HG02885 (cell line): Measurements from ENCODE around the gene PPP1R12B.
"Not testable (repeated sequence)": the region's sequence is repeated elsewhere in the genome, so short reads cannot be mapped to it uniquely, and the experiment has no call there.

Source experiments
- ATAC-seq: cut with Tn5 transposase; IDR thresholded peaks from one replicate; pipeline ENCODE4 v1.9.1; 2021; ENCODE audit warnings: mild to moderate bottlenecking; ENCODE audit not compliant: unreplicated experiment, poor library complexity

PPP1R12B gene

DNA sequence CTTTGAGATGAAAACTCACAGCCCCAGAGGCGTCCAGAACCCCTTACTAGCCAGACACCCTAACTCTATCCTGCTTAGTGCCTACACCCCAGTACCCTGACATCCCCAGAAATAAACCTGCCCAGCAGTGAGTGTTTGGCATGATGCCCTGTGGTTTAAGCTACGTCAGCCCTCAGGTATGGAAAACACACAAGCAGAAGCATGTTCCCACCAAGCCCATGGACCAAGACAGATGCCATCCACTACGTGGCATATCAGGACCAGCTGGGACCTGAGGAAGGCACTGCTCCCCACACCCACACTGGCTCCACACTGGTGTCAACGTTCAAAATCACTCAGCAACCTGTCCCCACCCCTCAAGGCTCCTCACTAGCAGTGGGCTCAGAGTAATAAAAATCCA is 245.3 kb downstream of the PPP1R12B start:
- ATAC-seq: no peak

DNA sequence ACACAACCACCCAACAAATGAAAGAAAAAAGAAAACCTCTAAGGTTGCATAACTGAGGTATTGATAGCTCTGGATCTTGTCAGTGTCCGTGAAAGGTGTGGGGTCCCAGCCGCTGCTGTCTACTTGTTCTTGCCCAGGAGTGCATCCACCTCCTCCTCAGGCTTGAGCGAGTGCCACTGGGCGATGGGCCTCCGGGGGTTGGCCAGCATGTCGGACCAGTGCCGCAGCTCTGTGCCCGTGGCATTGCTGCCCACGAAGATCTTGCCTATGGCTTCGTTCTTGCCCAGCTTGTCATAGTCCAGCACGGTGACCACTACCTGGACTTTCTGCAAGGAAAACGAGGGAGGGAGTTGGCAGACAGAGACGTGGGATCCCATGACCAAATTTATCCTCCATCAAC is 248.1 kb downstream of the PPP1R12B start:
- ATAC-seq: no peak

DNA sequence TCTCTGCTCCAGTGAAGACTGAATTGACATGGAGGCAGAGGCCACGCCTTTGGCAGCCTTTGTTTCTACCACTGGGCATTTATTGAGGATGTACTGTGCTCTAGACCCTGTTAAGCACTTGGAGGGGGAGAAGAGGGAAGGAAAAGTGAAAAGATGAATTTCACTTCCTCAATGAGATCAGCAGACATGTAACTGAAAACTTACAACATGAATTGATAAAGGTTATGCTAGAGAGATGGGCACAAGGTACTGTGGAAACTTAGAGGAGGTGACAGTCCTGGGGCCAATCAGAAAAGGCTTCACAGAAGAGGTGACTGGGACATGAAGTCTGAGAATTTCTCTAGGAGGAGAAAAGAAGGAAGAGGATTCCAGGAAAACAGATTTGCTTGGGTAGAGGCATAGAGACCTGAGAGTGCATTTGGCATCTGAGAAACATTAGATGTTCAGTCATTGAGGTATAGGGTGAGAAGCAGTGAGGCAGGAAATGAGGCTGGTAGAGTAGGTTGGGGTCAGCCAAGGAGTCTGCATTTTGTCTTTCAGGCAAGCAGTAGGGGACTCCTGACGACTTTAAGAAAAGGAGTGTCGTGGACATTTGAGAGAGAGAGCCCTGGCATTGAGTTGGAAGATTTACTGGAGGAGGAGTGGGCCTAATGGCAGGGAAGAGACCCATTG is 248.7 kb downstream of the PPP1R12B start:
- no peak for ATAC-seq

DNA sequence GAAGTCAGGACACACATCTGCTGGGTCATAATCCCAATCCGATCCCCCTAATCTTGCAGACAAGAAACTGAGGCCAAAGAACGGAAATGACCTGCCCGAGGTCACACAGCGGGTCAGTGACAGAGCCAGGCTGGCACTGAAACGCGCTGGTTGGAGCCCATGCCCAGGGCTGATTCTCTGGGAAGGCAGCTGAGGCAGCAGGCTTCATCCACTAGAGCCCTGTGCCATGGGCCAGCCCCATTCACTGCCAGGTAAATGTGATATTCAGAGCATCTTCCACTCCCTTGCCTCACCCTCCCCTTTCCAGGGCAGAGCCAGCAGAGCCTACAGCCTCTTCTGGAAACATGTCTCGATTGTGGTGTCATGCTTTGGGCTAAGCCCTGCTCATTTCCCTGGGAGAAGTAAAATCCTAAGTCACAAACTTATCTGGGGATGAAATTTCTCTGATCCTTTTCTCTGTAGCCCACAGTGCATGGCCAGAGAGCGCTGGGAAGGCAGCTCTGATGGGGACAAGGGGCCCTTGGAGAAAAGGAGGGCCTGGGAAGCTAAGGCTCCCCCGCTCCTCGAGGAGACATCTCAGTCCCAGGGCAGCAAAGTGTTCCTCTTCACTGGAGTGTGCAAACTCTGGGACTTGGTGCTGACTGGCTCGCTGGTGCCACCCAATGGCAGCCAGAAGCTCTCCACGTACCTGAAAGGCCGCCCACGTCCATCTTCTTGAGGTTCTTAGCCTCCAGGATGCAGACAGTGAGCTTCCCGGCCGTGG is 251.4 kb downstream of the PPP1R12B start:
- no peak for ATAC-seq

DNA sequence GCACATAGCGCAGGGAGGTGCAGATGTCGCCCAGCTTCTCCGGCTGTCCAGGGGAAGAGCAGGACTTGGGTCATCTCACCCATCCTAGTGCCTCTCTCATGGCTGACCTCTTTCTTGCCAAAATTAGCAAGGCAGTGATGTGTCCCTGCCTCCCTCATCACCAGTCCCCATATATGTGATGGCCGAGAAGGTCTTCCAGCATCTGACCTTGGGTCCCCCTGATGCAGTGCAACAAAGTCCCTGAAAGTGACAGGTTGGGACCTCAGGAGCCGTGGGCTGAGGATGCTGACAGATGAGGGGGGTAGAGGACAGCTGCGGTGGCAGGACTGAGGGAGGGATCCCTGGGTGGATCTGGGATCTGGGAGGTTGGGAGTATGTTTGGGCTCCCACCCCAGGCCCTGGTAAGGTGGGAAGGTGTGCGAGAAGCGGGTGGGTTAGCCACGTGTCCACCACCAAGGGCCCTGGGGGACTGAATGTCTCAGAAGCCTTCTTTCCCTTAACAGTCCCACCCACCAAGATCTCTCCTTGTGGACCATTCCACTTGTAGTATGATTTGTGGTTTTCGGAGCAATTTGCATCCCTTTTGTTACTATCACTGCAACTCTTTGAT is 252.0 kb downstream of the PPP1R12B start:
- ATAC-seq: no peak

DNA sequence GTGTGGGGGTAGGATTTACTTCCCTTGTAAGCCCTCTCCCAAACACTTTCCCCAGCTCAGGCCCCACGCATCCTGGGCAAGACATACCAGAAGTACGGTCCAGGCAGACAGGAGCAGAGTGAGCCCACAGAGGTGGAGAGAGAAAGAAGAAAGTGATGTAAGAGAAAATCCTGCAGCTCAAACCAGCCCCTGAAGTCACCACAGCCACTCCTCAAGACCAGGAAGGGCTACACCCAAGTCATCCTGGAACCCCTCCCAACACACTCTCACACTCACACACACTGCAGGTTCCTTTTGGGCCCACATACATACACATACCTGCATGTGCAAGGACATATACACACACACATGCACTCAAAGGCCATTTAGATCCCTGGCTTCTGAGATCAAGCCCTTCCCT is 254.9 kb downstream of the PPP1R12B start:
- no peak for ATAC-seq

DNA sequence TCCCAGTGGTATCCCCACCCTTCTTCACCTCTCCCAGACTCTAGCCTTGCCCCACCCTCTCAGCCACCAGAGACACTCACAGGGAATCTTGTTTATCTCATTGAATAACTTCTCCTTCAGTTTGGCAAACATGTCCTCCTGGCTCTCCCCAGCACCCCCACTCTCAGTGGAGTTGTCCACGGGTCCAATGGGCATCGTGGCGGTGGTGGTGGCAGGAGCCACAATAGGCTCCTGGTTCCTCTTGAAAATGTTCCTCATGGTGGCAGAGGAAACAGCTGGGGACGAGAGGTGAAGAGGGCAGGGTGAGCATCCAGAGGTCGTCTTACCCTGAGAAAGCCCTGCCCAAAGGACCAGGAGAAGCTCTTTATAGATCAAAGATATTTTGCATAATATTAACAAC is 257.0 kb downstream of the PPP1R12B start:
- ATAC-seq: no peak

DNA sequence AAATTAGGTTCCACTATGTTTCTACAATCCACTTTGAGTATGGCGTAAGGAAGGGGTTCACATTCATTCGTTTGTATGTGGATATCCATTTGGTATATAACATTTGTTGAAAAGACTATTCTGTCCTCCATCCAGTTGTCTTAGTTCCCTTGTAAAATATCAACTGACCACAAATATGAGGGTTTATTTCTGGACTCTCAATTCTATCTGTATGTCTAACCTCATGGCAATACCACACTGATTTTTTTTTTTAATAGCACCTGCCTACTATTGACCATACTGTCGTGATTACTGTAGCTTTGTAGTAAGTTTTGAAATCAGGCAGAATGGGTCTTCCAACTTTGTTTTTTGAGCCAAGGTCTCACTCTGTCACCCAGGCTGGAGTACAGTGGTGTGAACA is 263.5 kb downstream of the PPP1R12B start:
- not testable (repeated sequence) for ATAC-seq

DNA sequence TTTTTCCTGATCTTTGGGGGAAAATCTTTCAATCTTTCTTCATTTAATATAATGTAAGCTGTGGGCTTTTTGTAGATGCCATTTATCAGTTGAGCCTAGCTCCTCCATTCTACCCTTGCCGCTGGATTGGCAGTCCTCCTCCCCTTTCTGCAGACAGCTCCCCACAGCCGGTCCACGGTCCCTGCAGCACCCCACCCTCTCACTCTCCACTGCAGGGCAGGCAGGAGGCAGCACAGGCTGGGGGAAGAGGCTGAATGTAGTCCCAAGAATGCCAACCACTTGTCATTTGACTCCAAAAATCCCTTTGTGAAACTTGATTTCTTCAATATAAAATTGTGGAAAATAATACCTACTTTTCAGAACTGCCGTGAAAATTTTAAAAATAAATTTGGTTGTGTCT is 265.1 kb downstream of the PPP1R12B start:
- ATAC-seq: no peak

DNA sequence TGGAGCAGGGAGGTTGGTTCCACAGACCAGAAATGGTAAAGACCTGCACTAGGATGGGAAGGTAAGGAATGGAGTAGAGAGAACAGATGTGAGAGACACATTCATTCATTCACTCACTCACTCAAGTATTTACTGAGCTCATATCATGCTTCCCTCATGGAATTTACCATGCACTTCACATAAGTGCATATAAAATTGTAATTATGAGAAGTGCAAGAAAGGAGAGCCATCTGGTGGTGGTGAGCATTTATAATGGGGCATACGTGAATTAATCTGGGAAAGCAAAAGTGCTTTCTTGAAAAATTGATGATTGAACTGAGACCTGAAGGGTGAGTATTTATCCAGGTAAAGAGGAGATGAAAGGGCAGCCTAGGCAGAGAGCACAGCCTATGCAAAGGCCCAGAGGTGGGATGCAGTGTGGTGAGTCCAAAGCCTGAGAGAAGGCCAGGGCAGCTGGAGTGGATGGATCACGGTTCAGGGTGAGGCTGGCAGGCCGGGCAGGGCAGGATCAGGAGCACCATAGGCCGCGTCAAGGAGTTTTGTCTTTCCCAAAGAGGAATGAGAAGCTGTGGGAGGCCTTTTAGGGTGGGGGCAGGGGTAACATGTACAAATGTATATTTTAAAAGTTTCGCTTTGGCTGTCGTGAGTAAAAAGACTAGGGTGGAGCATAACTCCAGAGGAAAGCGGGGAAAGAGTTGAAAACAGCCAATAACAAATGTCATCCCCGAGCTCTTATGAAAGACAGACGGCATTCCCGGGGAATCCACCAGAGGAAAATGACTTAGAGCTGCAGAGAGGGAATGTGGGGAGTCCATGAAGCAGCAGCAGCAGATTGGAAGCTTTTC is 266.1 kb downstream of the PPP1R12B start:
- not testable (repeated sequence) for ATAC-seq

DNA sequence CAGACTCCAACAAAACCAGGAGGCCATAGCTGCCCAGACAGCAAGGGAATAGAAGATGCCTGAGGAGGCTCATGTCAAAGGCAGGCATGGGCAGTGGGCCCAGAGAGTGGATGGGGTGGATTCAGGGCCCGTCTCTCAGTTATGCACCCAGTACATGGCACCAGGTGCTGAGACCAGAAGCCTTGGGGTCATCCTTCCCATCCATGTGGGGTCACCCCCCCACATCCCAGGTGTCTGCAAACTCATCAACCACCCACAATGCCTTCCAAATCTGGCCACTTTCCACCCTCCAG is 266.7 kb downstream of the PPP1R12B start:
- ATAC-seq: not testable (repeated sequence)

DNA sequence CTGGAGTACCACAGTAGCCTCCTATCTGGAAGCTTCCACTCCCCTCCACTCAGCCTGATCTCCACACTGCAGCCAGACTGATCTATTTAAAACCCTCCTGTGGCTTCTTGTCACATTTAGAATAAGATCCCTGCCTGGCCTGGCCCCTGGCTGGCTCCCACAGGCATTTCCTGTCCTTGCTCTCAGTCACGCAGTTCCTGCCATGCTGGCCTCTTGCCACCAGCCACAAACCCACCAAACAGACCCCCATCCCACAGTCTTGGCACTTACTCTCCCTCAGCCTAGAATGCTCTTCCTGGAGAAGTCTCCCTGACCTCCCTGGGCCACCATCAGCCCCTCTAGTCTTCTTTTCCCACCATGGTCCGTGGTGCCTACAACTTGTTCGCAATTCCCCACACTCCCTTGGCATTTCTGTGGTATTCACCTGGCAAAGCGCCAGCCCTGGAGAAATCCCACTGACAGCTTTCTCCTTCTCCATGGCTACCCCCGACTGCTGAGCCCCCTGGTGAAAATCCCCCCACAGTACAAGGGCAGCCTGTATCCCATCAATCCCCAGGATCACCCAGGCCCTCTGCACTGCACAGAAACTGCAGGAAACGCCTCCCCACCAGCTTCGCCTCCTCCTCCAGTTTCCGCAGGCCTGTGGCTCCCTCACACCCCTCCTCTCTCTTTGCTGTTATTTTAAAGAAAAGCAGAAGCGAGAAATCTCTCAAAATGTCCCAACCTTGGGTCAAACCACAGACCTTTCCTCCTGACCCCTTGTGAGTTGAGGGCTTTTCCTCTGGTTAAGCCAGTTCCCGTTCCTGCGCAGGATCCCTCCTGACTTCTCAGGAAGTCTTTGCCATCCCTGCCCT is 267.2 kb downstream of the PPP1R12B start:
- peak; percentile 88 for ATAC-seq

DNA sequence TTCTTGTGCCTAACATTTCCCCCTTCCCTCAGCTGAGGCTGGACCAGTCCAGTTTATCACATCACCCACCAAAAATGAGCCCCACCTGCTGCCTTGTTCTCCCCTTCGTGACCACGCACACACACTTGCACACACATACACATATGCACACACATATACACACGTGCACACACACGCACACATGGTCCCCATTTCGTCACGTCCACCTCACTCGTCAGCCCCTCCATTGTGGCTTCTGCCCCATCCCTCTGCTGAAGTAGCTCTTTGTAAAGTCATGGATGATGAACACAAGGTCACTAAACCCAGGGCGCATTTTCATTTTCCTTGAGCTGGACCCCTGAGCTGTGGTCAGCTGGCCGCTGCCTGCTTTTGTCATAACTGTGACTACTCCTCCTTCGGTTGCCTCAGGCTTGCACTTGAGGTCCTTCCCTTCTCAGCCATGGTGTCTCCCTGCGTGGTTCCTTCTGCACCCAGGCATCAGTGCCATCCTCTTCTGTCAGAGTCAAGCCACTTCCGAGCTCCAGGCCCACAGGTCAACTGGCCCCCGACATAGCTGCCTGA is 267.9 kb downstream of the PPP1R12B start:
- peak; percentile 24 for ATAC-seq

DNA sequence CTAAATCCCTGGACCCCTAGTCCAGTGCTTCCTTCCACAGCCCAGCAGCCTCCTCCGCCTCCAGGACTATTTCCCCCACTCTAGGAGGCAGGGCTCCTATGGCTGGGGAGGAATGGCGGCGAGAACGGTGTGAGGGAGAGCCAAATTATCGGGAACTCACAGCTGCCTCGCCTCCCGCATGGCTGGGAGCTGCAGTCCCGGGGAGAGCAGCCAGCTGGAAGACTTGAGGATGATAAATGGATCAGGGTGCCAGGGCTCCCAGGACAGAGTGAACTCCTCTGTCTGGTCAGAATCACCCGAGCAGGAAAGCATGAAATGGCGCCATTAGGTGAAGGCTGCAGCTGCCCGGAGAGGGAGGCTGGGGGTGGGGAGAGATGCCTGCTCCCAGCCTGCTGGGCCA is 270.5 kb downstream of the PPP1R12B start:
- ATAC-seq: not testable (repeated sequence)

DNA sequence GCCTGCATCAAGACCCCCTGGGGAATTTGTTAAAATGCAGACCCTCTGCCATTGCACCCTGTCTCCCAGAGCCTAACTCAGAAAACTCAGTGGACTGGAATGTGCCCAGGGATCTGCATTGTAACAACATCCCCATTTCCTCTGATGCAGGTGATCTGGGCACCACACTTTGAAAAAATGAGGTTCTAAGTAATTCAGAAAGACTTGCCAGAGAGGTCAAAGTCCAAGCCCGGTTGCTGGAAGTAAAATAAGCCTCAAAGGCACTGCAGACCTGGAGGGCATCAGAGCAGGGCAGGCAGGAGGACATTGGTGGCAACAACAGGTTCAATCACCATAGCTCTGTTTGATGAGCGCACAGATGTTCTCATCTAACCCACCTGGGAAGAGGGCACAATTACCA is 271.0 kb downstream of the PPP1R12B start:
- no peak for ATAC-seq

DNA sequence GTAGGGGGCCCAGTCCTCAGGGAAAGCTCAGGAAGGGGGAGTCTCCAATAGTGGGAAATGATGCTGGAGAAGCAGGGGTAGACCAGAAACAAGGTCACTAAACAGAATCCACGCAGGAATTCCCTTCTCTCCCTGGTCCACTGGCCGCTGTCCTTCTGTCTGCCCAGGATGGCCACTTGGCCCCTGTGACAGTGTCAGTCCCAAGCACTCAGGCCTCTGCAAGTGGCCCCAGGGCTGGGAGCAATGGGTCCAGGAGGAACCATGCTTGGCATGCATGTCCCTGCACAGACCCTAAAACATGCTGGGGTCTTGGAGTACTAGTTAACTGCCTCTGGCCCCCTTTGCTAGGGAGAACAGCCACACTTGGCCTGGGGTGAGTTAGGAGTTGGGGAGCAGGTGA is 271.5 kb downstream of the PPP1R12B start:
- not testable (repeated sequence) for ATAC-seq

DNA sequence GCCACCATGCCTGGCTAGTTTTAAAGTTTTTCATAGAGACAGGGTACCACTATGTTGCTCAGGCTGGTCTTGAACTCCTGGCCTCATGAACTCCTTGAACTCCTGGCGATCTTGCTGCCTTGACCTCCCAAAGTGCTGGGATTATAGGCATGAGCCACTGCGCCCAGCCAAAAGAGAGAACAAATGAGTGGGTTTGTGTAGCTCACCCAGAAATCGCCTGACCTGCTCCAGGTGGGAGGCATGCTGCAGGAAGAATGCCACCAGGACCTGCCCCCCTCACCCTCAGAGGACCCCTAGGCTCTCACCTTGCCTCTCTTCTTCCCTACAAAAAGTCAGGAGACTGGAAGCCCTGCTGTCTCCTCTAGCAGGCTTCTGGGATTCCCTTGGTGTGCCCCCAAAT is 272.9 kb downstream of the PPP1R12B start:
- no peak for ATAC-seq

DNA sequence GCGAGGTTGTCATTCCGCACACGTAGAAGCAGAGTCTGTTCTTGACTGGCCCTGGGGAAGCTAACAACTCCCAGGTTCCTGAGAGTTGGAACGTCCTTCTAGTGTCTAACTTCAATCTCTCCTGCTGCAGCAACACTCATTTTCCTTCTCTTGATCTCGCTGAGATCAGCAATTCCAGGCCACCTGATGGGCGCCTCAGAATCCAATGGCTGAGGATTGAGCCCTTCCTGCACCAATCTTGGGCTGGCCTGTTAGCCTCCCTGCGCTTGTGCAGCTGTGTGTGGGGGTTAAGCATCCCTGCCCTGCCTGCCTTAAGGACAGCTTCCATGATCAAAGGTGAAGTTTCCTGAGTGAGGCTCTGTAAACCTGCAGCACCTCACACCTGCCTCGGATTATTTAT is 273.9 kb downstream of the PPP1R12B start:
- ATAC-seq: no peak

DNA sequence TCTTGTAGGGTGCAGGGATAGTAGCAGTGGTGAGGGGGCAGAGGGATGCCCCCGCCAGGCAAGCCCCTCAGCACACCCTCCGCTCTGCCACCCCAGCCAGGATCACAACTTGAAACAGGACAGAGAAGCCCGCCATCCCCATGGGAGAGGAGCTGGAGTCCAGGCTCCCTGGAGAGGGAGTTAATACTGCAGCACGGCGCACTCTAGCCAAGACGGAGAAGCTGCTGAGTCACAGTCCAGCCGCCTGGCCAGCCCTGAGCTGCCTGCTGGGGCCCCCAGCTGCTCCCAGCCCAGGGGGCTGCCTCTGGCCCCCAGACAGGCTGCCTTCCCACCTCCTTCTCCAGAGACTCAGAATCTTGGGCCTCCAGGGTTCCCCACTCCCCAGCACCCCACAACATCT is 274.6 kb downstream of the PPP1R12B start:
- no peak for ATAC-seq

DNA sequence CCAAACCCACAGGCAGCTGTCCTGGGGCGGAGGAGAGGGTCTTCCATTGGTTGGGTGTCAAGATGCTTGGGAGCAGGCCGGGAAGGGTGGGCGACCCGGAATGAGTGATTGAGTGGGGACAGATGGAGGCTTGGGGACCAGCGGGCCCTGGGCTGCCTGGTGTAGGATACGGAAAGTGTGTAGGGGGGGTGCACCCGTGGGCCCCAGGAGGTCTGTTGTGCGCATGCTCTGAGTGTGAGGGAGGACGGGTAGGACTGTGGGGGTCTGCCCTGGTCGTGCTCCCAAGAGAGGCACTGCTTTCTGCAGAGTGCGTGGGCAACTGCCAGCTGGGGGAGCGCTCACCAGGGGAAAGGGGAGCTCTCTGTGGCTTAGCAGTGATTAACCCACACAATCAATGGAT is 275.0 kb downstream of the PPP1R12B start:
- ATAC-seq: not testable (repeated sequence)
